GM12875 (cell line): ENCODE data around the gene HS6ST3.

Experiments used
- H3K4me3 ChIP-seq: one replicate; pipeline ENCODE4 v1.5.1; 2011; ENCODE audit warnings: low read depth, low read length, control low read depth
- TF ChIP-seq, protein P1 (sequence below): IDR thresholded peaks from 2 replicates; pipeline ENCODE4 v1.5.1; 2011; ENCODE audit warnings: low read depth, mild to moderate bottlenecking, control low read depth, inconsistent platforms, low read length, moderate library complexity, borderline replicate concordance; ENCODE audit not compliant: insufficient read depth

Gene HS6ST3

DNA sequence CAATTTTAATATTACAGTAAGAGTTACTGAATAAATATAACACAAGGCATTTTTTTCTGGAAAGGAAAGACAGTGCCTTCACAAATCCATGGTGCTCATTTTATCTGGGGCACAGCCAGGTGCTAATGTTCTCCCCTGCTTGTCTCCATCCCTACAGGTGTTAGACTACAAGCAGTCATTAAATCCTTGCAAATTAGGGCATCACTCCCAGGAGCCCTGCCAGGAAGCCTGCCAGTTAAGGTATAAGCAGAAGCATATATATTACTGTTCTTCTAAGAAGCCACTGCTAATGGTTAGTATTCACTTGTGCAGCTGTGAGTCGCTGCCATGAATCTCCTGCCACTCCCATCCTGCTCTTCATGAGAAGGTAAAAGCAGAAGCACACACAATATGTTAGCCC, 754.7 kb downstream of the HS6ST3 start:
- no peak overlapping the region for H3K4me3 ChIP-seq
- TF ChIP-seq, protein P1, sequence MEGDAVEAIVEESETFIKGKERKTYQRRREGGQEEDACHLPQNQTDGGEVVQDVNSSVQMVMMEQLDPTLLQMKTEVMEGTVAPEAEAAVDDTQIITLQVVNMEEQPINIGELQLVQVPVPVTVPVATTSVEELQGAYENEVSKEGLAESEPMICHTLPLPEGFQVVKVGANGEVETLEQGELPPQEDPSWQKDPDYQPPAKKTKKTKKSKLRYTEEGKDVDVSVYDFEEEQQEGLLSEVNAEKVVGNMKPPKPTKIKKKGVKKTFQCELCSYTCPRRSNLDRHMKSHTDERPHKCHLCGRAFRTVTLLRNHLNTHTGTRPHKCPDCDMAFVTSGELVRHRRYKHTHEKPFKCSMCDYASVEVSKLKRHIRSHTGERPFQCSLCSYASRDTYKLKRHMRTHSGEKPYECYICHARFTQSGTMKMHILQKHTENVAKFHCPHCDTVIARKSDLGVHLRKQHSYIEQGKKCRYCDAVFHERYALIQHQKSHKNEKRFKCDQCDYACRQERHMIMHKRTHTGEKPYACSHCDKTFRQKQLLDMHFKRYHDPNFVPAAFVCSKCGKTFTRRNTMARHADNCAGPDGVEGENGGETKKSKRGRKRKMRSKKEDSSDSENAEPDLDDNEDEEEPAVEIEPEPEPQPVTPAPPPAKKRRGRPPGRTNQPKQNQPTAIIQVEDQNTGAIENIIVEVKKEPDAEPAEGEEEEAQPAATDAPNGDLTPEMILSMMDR: no peak

GRCh38 chr13:96848286-96848685, 758.4 kb downstream of the HS6ST3 start:
- H3K4me3 ChIP-seq: no peak overlapping the region
- TF ChIP-seq, protein P1: no peak

- TF ChIP-seq, protein P1: no peak
- no peak overlapping the region for H3K4me3 ChIP-seq
Observed at GRCh38 chr13:96849091-96849490, 759.2 kb downstream of the HS6ST3 start.

DNA sequence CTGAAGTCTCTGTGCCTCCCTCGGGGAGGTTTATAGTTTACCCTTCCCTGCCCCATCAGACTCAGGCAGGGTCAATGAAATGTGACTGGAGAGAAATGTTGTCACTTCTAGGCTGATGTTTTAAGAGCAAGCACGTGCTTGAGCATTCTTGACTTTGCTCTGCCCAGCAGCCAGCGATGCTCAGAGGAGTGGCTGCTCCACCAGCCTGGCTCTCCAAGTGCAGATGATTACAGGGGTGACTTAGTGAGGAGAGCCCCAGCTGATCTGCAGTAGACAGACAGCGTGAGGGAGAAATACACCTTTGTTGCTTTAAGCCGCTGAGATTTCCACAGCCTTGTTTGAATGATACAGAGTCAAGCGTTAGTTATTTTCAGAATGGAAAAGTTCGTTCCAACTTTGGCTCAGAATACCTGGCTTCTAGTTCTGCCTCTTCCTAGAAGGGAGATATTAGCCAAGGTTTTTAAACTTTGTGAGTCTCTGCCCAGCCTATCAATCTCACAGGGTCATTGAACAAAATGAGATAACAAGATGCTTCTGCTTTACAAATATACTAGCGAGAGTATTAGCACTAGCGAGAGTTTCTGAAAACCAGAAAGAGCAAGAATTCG, 760.7 kb downstream of the HS6ST3 start:
- TF ChIP-seq, protein P1: no peak
- no peak overlapping the region for H3K4me3 ChIP-seq

DNA sequence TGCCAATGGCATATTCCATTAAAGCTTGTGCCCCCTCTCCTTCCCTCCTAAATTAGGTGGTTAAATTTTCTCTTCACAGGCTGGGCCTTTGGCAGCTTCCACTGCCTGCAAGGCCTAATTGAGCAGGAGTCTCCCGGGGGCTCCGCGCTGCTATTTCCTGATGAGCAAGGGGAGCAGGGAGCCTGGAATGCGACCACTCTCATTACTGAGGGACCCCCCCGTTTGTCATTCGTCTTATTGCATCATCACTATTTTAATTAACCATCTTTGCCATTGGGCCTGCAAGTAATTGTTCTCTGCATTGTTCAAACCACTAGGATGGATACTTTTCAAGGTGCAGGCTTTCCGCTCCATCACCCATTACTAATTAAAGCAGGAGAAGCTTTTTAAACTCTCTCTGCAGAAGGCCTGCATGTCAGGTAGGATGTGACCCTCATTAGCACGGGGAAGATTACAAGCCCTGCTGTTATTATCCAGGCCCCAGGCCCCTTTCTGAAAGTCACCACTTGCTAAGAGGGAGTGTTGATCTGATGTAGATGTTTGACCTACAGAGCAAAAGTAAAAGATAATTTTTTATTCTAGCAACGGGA, 762.0 kb downstream of the HS6ST3 start:
- TF ChIP-seq, protein P1: no peak
- no peak overlapping the region for H3K4me3 ChIP-seq

DNA sequence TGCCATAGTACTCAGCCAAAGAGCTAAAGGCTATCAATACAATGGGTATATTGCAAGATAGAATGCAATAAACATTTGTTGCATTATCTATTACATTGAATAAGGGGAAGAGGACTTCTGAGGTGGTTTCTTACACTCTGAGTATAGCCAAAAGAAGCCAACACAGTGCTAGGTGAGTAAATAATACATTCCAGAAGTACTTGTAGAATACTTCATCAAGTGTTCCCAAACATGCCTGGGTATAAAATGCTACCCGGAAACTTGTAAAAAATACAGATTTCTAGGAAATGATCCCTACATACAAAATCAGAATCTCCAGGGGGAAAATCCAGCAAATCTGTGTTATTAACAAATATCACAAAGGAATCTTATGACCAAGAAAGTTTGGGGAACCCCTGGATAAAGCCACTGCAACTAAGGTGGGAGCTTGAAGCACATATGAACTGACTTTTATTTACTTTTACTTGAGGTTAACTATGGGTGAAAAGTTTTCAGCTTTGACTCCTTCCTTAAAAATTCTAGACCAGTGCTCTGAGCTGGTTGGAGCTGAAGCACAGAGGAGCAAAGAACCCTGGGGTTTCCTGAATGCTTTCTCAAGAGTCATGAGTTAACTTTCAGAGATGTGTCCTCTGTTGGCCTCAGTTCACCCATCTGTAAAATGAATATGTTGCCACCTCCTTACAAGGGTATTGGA, 768.4 kb downstream of the HS6ST3 start:
- H3K4me3 ChIP-seq: no peak overlapping the region
- TF ChIP-seq, protein P1: no peak

DNA sequence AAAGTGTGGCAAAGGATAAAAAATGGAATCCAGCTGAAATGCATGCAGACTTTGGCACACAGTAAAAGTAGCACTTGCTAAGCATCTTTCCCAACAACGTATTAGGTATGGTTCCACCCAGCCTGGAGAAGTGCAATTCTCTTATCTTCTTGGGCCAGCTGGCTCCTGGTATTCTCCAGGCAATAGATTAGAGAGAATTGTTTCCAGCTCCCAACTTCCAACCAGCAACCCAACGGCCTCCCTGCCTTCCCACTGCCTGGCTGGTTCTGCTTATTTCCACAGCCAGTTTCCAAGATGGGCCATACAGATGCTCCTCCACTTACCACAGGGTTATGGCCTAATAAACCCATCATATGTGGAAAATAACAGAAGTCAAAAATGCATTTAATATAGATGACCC, 771.0 kb downstream of the HS6ST3 start:
- H3K4me3 ChIP-seq: no peak overlapping the region
- TF ChIP-seq, protein P1: no peak
